ENCODE results near the gene MYH14. TPM values are rescaled to one million over a fixed set of nuclear protein-coding genes. Genes with fewer than 3 reads are reported as not detected.
"Not testable (repeated sequence)": the region's sequence is repeated elsewhere in the genome, so short reads cannot be mapped to it uniquely, and the experiment has no call there.

Gene MYH14
- total RNA-seq, 1 donor from 2014 or later, result 93.9 TPM

DNA sequence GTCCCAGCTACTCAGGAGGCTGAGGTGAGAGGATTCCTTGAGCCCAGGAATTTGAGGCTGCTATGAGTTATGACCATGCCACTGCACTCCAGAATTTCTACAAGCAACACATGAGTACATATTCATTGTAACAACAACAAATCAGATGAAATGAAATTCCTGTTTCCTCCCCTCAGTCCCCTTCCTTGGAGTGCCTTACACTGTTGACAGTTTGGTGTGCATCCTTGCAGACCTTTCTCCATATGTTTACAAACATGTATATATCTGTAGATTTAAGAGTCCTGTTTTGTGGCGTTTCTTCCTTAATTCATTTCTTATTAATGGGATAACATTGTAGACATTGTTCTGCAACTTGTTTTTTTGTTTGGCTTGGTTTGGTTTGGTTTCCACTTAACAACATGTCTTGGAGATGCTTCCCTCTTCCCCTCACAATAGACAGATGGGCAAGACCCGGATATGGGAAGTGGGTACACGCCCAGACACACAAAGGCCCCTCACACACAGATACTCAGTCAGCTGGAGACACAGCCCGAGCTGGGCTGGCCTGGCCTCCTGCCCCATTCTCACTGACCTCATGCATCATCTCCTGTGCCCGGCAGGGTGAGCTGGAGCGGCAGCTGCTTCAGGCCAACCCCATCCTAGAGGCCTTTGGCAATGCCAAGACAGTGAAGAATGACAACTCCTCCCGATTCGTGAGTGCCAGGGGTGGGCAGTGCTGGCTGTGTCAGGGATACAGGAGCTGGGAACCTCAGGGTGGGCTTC lies 21.7 kb downstream of the MYH14 start:
- no peak for TF ChIP-seq CTCF (conservative IDR thresholded peaks at IDR 0.05)
- H3K4me1 Mint-ChIP-seq (ENCODE audit: unreplicated experiment), result no peaks in the 10 kb centered on the region
- H3K9me3 Mint-ChIP-seq, result peaks cover 4% of the 10 kb centered on the region

DNA sequence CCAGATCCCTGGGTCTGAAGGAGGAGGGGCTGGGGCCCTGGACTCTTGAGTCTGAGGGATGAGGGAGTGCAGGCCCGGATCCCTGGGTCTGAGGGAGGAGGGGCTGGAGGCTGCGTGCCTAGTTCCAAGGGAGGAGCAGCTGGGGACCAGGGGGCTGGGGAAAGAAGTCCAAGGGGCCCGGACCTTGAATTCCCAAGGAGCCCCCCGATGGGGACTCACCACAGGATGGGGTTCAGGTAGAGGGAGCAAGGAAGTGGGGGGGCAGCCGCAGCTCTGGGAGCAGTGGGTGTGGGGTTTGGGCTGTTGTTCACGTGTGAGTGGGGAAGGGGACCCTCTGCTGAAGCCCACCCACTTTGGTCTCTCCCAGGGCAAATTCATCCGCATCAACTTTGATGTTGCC lies 23.1 kb downstream of the MYH14 start:
- peaks cover 12% of the 10 kb centered on the region for H3K36me3 Mint-ChIP-seq
- no peak for DNase-seq (ENCODE audit: extremely low spot score, unreplicated experiment)
- H3K27me3 Mint-ChIP-seq, result peaks cover 2% of the 10 kb centered on the region
- H3K4me3 Mint-ChIP-seq, result no peak overlapping the region
- TF ChIP-seq CTCF (conservative IDR thresholded peaks at IDR 0.05), result no peak
- H3K27ac Mint-ChIP-seq, result no peak overlapping the region
- no peaks in the 10 kb centered on the region for H3K4me1 Mint-ChIP-seq (ENCODE audit: unreplicated experiment)
- peaks cover 4% of the 10 kb centered on the region for H3K9me3 Mint-ChIP-seq

More for the DNA sequence above, 21.7 kb downstream of the MYH14 start:
- H3K36me3 Mint-ChIP-seq, result peaks cover 12% of the 10 kb centered on the region
- no peak for DNase-seq (ENCODE audit: extremely low spot score, unreplicated experiment)
- peaks cover 2% of the 10 kb centered on the region for H3K27me3 Mint-ChIP-seq
- no peak overlapping the region for H3K27ac Mint-ChIP-seq
- H3K4me3 Mint-ChIP-seq, result no peak overlapping the region

- not testable (repeated sequence) for H3K4me3 Mint-ChIP-seq; H3K27me3 Mint-ChIP-seq; H3K27ac Mint-ChIP-seq; H3K9me3 Mint-ChIP-seq; H3K36me3 Mint-ChIP-seq; DNase-seq (ENCODE audit: extremely low spot score, unreplicated experiment); H3K4me1 Mint-ChIP-seq (ENCODE audit: unreplicated experiment)
These were observed 24.7 kb downstream of the MYH14 start for GRCh38 chr19:50228153-50228552.

DNA sequence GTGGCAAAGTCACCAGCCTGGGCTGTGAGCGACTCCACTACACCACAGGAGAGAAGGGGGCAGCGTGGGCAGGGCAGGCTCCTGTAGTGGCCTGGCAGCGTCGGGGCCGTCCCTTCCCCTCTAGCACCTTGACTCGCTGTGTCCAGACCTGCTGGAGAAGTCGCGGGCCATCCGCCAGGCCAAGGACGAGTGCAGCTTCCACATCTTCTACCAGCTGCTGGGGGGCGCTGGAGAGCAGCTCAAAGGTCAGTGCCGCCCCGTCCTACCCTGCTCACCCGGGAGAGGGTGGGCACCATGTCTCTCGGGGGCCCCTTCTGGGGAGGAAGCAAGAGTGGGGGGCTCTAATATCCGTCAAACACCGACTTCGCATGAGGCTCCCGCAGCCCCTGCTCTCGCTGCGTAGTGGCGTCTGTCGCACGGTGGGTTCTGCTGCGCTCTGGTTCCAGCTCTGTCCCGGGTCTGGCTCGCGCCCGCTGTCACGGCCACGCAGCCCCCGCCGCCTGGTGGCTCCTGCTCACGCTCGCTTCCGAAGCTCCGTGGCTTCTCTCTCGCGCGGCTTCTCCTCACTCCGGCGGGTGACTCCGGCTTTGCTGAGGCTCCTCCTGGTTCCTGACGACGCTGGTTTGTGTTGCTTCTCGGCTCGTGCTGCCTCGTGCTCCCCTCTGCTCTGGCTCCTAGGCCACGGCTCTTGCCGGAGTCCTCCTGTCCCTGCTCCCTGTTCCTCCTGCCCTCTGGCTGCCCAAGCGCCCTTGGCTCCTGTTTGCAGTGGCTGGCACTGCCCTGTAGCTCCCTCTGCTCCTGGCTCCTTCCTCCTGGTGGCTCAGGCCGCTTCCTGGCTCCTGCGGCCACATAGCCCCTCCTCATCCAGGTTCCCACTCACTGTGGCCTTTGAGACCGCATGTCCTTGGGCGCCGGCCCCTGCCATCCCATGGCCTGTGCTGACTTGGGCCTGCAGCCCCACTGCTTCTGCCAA lies 27.2 kb downstream of the MYH14 start:
- Mint-ChIP-seq H3K4me3 (no peak overlapping the region), H3K27me3 (peaks cover 2% of the 10 kb centered on the region), H3K27ac (no peak overlapping the region), H3K4me1 (ENCODE audit: unreplicated experiment) (peaks cover 7% of the 10 kb centered on the region), H3K9me3 (no peaks in the 10 kb centered on the region), H3K36me3 (no peaks in the 10 kb centered on the region)
- TF ChIP-seq CTCF (conservative IDR thresholded peaks at IDR 0.05), result peak; percentile 13
- DNase-seq (ENCODE audit: extremely low spot score, unreplicated experiment), result no peak

DNA sequence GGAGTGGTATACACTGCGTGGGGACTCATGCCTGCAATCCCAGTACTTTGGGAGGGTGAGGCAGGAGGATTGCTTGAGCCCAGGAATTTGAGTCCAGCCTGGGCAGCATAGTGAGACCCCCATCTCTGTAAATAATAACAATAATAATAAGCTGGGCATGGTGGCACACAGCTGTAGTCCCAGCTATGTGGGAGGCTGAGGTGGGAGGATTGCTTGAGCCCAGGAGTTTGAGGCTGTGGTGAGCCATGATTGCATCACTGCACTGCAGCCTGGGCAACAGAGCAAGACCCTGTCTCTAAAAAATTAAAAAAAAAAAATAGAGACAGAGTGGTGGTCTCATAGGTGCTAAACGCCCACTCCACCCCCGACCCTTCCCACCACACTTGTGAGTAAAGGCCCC lies 28.0 kb downstream of the MYH14 start:
- not testable (repeated sequence) for H3K9me3 Mint-ChIP-seq; H3K4me3 Mint-ChIP-seq; H3K27ac Mint-ChIP-seq; H3K27me3 Mint-ChIP-seq; DNase-seq (ENCODE audit: extremely low spot score, unreplicated experiment); H3K36me3 Mint-ChIP-seq; H3K4me1 Mint-ChIP-seq (ENCODE audit: unreplicated experiment)

DNA sequence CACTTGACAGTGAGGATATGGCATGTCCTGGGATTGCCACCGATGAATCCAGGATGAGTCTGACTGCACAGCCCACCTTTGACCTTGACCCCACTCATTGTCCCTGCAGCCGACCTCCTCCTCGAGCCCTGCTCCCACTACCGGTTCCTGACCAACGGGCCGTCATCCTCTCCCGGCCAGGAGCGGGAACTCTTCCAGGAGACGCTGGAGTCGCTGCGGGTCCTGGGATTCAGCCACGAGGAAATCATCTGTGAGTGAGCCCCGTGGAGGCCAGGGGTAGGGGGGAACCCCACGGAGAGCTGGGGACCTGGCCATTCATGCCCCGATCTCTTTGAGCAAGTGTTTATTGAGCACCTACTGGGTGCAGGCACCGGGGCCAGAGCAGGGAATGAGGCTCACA lies 28.4 kb downstream of the MYH14 start:
- H3K36me3 Mint-ChIP-seq, result no peaks in the 10 kb centered on the region
- no peak for DNase-seq (ENCODE audit: extremely low spot score, unreplicated experiment)
- peaks cover 7% of the 10 kb centered on the region for H3K4me1 Mint-ChIP-seq (ENCODE audit: unreplicated experiment)
- no peak overlapping the region for H3K27ac Mint-ChIP-seq
- H3K27me3 Mint-ChIP-seq, result peaks cover 2% of the 10 kb centered on the region
- H3K4me3 Mint-ChIP-seq, result no peak overlapping the region
- no peak for TF ChIP-seq CTCF (conservative IDR thresholded peaks at IDR 0.05)
- H3K9me3 Mint-ChIP-seq, result no peaks in the 10 kb centered on the region
